ENCODE data around the gene CCL24. TPM values are rescaled to one million over a fixed set of nuclear protein-coding genes. Genes with fewer than 3 reads are reported as not detected.
"Not testable (repeated sequence)": the region's sequence is repeated elsewhere in the genome, so short reads cannot be mapped to it uniquely, and the experiment has no call there.

The CCL24 gene
- total RNA-seq, 2 donors from 2014 or later = not detected

GRCh38 chr7:75802552-75802821, 11.1 kb downstream of the CCL24 start:
- Histone ChIP-seq H3K4me3 (no peak overlapping the region), H3K27ac (no peak overlapping the region), H3K9me3 (peaks cover 8 to 19% of the 10 kb centered on the region in 2 donors), H3K27me3 (no peaks in the 10 kb centered on the region), H3K36me3 (no peaks in the 10 kb centered on the region), H3K4me1 (no peaks in the 10 kb centered on the region)
- no peak for DNase-seq (ENCODE audit: low spot score)
- TF ChIP-seq, protein P1, sequence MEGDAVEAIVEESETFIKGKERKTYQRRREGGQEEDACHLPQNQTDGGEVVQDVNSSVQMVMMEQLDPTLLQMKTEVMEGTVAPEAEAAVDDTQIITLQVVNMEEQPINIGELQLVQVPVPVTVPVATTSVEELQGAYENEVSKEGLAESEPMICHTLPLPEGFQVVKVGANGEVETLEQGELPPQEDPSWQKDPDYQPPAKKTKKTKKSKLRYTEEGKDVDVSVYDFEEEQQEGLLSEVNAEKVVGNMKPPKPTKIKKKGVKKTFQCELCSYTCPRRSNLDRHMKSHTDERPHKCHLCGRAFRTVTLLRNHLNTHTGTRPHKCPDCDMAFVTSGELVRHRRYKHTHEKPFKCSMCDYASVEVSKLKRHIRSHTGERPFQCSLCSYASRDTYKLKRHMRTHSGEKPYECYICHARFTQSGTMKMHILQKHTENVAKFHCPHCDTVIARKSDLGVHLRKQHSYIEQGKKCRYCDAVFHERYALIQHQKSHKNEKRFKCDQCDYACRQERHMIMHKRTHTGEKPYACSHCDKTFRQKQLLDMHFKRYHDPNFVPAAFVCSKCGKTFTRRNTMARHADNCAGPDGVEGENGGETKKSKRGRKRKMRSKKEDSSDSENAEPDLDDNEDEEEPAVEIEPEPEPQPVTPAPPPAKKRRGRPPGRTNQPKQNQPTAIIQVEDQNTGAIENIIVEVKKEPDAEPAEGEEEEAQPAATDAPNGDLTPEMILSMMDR (IDR thresholded peaks at IDR 0.05) = no peak

DNA sequence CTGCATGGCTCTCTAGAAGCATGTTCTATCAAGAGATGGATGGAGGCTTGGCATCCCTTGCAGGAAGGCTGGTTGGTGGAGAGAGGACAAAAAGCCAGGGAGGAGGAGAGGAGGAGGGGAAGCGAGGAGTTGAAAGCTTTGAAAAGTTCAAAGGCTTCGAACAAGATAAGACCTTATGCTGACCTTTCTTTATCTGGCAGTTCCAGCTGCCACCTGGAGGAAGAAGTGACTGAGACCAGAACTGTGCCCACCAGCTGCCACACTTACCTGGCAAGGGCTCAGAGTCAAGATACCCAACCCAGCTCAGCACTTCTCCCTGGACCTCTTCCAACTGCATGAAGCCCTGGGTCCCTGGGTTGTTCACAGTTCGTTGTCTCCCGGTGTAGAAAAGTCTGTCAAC, 14.8 kb downstream of the CCL24 start:
- Histone ChIP-seq H3K4me1 (peaks cover 0 to 14% of the 10 kb centered on the region in 2 donors), H3K27me3 (no peaks in the 10 kb centered on the region), H3K9me3 (no peaks in the 10 kb centered on the region), H3K36me3 (no peaks in the 10 kb centered on the region), H3K27ac (no peak overlapping the region), H3K4me3 (no peak overlapping the region)
- TF ChIP-seq, protein P1 (IDR thresholded peaks at IDR 0.05) = no peak
- DNase-seq (ENCODE audit: low spot score) = no peak

DNA sequence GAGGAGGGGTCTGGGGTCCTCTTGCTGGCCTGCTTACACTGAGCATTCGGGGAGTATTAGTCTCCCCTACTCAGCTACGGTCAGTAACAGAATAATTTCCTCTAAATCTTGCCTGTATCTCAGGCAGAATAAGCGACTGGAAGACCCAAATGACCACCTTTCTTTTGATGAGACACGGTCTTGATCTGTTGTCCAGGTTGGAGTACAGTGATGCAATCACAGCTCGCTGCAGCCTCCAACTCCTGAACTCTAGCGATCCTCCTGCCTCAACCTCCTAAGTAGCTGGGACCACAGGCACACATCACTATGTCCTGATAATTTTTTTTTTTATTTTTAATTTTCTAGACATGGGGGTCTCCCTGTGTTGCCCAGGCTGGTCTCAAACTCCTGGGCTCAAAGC, 17.2 kb downstream of the CCL24 start:
- Histone ChIP-seq H3K27ac (peak overlapping the region in 1 of 2 donors; percentile 57), H3K9me3 (no peaks in the 10 kb centered on the region), H3K4me3 (no peak overlapping the region), H3K27me3 (no peaks in the 10 kb centered on the region), H3K4me1 (peaks cover 0 to 21% of the 10 kb centered on the region in 2 donors), H3K36me3 (no peaks in the 10 kb centered on the region)
- TF ChIP-seq, protein P1 (IDR thresholded peaks at IDR 0.05) = no peak
- no peak for DNase-seq (ENCODE audit: low spot score)

- TF ChIP-seq, protein P1 (IDR thresholded peaks at IDR 0.05) = no peak
- Histone ChIP-seq H3K9me3 (no peaks in the 10 kb centered on the region), H3K27ac (peak overlapping the region; percentile 30 to 62), H3K4me3 (no peak overlapping the region), H3K4me1 (peaks cover 0 to 25% of the 10 kb centered on the region in 2 donors), H3K27me3 (no peaks in the 10 kb centered on the region), H3K36me3 (no peaks in the 10 kb centered on the region)
- DNase-seq (ENCODE audit: low spot score) = peak; percentile 80
These were observed 17.7 kb downstream of the CCL24 start for GRCh38 chr7:75795831-75796285.

GRCh38 chr7:75793676-75794075, 19.9 kb downstream of the CCL24 start:
- no peaks in the 10 kb centered on the region for H3K9me3 ChIP-seq
- peaks cover 0 to 25% of the 10 kb centered on the region in 2 donors for H3K4me1 ChIP-seq
- H3K27me3 ChIP-seq = no peaks in the 10 kb centered on the region
- TF ChIP-seq, protein P1 (IDR thresholded peaks at IDR 0.05) = no peak
- H3K4me3 ChIP-seq = no peak overlapping the region
- DNase-seq (ENCODE audit: low spot score) = no peak
- no peaks in the 10 kb centered on the region for H3K36me3 ChIP-seq
- no peak overlapping the region for H3K27ac ChIP-seq

GRCh38 chr7:75792567-75792966, 21.0 kb downstream of the CCL24 start:
- DNase-seq (ENCODE audit: low spot score); H3K27me3 ChIP-seq; H3K4me3 ChIP-seq; H3K9me3 ChIP-seq; H3K27ac ChIP-seq; H3K36me3 ChIP-seq: not testable (repeated sequence)
- peaks cover 0 to 25% of the 10 kb centered on the region in 2 donors for H3K4me1 ChIP-seq

Data from right atrium auricular region (tissue), 2 donors.